ENCODE data around the gene SERTAD2. TPM values are rescaled to one million over a fixed set of nuclear protein-coding genes. Genes with fewer than 3 reads are reported as not detected.

Gene SERTAD2, protein sequence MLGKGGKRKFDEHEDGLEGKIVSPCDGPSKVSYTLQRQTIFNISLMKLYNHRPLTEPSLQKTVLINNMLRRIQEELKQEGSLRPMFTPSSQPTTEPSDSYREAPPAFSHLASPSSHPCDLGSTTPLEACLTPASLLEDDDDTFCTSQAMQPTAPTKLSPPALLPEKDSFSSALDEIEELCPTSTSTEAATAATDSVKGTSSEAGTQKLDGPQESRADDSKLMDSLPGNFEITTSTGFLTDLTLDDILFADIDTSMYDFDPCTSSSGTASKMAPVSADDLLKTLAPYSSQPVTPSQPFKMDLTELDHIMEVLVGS
- 10 to 100 TPM; 14.6 to 18.5 TPM for total RNA-seq

DNA sequence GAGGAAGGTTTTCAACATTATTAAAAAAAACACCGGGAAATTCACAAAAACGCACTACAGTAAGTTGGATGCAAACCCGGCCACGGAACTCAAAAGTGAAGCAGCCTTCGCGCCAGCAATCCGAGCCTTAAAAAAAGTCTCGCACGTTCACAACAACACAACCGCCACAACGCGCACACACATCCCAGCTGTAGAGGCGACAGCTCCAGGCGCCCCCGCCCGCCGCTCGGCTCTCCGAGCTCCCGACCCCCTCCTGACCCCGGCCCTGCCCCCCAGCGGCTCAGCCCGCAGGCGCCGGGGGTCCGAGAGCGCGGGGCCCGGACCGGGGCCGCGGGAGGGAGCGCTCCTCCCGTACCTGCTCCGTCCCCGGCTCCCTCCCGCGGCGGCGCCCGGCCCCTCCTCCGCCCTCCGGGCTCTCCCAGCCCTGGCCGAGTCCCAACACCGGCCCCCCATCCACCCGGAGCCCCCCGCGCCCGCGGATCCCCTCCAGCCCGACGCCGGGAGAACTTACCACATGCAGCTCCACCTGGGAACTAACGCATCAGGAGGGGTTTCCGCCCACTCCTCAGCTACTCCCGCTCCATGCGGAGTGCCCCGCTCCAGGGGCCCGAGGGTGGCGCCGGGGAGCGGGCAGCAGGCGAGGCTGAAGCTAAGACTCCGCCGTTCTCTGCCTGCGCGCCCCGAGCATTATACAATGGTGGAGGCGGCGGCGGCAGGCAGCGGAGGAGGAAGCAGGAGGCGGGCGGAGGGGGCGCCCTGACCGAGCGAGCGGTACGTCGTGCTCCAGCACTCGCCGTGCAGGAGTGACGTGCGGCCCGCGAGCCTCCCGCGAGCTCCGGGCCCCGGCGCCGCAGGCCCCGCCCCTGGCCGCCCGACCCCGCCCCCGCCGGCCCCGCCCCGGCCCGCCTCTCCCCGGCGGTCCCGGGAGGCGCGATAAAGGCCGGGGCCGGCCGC, at the start of gene SERTAD2:
TSS of gene SERTAD2 (minus strand) at position 805 of the 954 bp plus-strand sequence. CDS start 17,042 bp downstream, outside the sequence.
- Mint-ChIP-seq H3K27me3 (ENCODE audit: low read depth) (no peaks in the 10 kb centered on the region), H3K36me3 (ENCODE audit: insufficient read depth in 2 of 2) (peaks cover 0 to 1% of the 10 kb centered on the region in 2 donors), H3K9me3 (no peaks in the 10 kb centered on the region), H3K4me3 (peak within 1 kb of the TSS; percentile 85 to 94), H3K4me1 (ENCODE audit: low read depth) (peaks cover 85% of the 10 kb centered on the region), H3K27ac (peak within 1 kb of the TSS; percentile 65)
- ATAC-seq (replicated peaks in 1 of 2) (peak; percentile 86), DNase-seq (peak; percentile 88 to 93)

DNA sequence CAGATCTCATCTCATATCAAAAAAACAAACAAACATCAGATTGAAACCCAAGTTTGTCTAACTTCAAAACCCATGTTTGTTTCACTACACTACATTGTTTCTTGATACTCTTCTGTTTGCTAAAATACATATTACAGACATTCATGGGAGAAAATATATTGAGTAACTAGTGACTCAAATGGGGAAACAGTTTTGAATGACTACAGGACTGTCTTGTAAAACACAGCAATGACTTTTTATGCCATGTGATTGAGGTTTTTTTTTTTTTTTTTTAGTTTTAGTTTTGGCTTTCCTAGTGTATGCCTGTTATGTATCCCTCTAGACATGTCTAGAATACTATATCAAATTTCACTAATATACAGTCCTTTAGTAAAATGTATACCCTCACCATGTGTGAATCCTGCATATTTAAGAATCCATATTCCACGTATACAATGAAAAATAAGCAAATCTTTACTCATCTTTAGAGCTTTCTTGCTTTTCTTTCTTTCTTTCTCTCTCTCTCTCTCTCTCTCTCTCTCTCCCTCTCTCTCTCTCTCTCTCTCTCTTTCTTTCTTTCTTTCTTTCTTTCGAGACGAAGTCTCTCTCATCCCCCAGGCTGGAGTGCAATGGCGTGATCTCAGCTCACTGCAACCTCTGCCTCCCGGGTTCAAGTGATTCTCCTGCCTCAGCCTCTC, 46.6 kb upstream of the SERTAD2 start:
- Mint-ChIP-seq H3K36me3 (ENCODE audit: insufficient read depth in 2 of 2) (peaks cover 0 to 4% of the 10 kb centered on the region in 2 donors), H3K4me3 (peak overlapping the region; percentile 66 to 82), H3K9me3 (peaks cover 0 to 3% of the 10 kb centered on the region in 2 donors), H3K4me1 (ENCODE audit: low read depth) (peaks cover 77% of the 10 kb centered on the region), H3K27ac (peak overlapping the region; percentile 80), H3K27me3 (ENCODE audit: low read depth) (no peaks in the 10 kb centered on the region)
- no peak for DNase-seq
- peak; percentile 72 to 79 for ATAC-seq (replicated peaks in 1 of 2)

DNA sequence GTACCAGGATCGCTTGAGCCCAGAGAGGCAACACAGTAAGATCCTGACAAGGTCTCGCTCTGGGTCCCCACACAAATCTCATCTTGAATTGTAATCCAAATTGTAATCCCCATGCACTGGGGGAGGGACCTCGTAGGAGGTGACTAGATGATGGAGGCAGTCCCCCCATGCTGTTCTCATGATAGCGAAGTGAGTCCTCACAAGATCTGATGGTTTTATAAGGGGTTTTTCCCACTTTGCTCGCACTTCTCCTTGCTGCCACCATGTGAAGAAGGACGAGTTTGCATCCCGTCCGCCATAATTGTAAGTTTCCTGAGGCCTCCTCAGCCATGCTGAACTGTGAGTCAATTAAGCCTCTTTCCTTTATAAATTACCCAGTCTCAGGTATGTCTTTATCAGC, 46.0 kb upstream of the SERTAD2 start:
- ATAC-seq (replicated peaks in 1 of 2) (peak; percentile 24 to 33), DNase-seq (peak; percentile 34 to 36)
- Mint-ChIP-seq H3K27me3 (ENCODE audit: low read depth) (no peaks in the 10 kb centered on the region), H3K4me1 (ENCODE audit: low read depth) (peaks cover 72% of the 10 kb centered on the region), H3K9me3 (peaks cover 0 to 3% of the 10 kb centered on the region in 2 donors), H3K4me3 (peak overlapping the region; percentile 66 to 82), H3K27ac (peak overlapping the region; percentile 80), H3K36me3 (ENCODE audit: insufficient read depth in 2 of 2) (peaks cover 0 to 4% of the 10 kb centered on the region in 2 donors)

DNA sequence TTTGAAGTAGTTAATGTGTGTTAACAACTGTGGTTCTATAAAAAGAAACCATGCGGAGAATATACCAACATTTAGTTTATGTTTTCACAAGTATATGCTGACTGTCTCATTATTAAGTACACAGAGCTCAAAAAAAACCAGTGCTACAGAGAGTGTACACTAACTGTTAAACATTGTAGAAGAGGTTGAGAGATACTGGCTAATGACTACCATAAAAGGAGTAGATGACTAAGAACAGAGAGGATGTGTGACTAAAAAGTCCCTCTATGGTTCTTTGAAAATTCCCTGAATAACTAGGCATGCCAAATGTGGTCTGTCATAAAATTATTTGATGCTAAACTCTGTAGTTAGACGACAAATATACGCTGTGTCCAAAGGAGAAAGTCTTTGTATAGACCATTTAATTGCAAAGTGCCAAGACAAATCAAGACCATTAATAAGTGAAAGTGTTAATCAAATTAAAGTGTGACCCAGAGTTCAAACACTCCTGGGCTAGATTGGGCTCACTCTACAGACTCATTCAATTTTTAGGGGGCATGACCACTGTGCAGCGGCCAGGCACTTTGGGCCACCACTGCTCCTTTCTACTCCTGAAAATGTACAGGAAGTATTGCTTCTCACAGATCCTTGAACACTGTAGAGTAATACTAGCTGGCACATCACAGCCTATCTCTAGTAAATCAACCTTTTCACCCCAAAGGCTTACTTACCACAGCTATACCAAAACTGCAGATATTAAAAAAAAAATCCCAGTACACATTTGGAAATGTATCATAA, 45.1 kb upstream of the SERTAD2 start:
- H3K27ac Mint-ChIP-seq: peak overlapping the region; percentile 80
- DNase-seq (peak in 1 of 2 donors; percentile 13), ATAC-seq (replicated peaks in 1 of 2) (peak; percentile 86 to 89)
- peaks cover 0 to 3% of the 10 kb centered on the region in 2 donors for H3K9me3 Mint-ChIP-seq
- H3K27me3 Mint-ChIP-seq (ENCODE audit: low read depth): no peaks in the 10 kb centered on the region
- peaks cover 0 to 4% of the 10 kb centered on the region in 2 donors for H3K36me3 Mint-ChIP-seq (ENCODE audit: insufficient read depth in 2 of 2)
- H3K4me1 Mint-ChIP-seq (ENCODE audit: low read depth): peaks cover 63% of the 10 kb centered on the region
- peak overlapping the region; percentile 66 to 74 for H3K4me3 Mint-ChIP-seq

DNA sequence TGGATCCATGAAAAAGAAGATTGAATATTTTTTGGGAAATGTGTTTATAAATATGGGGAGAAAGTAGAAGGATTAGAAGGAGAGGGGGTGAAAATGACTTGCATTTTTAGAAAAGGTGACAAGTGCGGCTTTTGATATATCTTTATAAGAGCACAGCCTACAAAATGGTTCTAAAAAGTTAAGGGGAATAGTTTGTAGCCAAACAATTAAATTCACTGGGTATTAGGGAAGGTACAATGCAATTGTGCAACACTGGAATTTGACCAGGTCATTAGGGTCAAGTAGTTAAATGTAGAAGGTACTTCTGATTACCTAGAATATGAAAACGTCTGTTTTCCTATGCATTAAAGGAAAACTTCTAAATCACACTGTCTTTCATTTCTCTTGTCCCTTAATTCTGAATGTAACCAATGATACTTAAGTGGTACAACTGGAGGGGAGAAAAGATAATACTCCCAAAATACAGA, 44.5 kb upstream of the SERTAD2 start:
- no peak for ATAC-seq (replicated peaks in 1 of 2)
- Mint-ChIP-seq H3K9me3 (peaks cover 0 to 3% of the 10 kb centered on the region in 2 donors), H3K27me3 (ENCODE audit: low read depth) (no peaks in the 10 kb centered on the region), H3K27ac (peak overlapping the region; percentile 18), H3K36me3 (ENCODE audit: insufficient read depth in 2 of 2) (peaks cover 0 to 4% of the 10 kb centered on the region in 2 donors), H3K4me1 (ENCODE audit: low read depth) (peaks cover 59% of the 10 kb centered on the region), H3K4me3 (peak overlapping the region; percentile 66 to 74)
- no peak for DNase-seq

DNA sequence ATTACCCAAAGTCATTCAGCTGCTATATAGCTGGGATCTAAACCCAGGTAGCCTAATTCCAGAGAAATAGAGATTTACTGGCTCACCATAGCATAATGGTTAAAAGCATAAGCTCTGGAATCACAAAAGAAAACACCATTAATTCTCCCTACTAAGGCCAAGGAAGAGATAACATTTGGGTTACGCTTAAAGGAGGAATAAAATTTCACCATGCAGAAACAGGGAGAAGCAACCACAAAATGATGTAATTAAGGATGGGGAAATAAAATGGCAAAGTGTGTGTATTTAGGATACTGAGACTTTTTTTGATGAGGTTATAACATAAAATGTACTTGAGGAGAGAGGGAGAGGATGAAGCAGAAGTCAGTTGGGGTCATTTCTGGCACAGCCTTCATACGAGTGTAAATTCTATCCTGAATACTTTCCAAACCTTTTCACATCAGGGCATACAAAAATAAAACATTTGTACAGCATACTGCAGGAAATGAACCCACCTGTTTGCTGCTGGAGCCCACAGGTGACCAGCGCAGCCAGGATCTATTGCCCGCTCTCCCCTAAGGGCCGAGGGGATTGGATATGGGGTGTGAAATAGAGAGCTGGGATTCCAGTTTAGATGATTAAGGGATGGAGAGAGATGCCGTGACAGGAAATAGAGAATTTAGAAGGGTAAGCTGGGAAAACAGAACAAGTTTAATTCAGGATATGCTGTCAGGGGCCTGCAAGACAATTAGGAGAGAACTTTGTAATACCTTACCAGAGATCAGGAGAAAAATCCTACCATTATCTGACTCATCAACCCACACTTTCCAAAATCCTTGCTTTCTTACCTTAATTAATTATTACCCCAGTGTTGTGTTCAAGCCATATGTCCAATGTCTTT, 43.8 kb upstream of the SERTAD2 start:
- H3K36me3 Mint-ChIP-seq (ENCODE audit: insufficient read depth in 2 of 2): peaks cover 0 to 4% of the 10 kb centered on the region in 2 donors
- H3K4me1 Mint-ChIP-seq (ENCODE audit: low read depth): peaks cover 59% of the 10 kb centered on the region
- DNase-seq (no peak), ATAC-seq (replicated peaks in 1 of 2) (no peak)
- H3K27me3 Mint-ChIP-seq (ENCODE audit: low read depth): no peaks in the 10 kb centered on the region
- H3K4me3 Mint-ChIP-seq: peak overlapping the region; percentile 1 to 74
- no peak overlapping the region for H3K27ac Mint-ChIP-seq
- peaks cover 0 to 3% of the 10 kb centered on the region in 2 donors for H3K9me3 Mint-ChIP-seq

DNA sequence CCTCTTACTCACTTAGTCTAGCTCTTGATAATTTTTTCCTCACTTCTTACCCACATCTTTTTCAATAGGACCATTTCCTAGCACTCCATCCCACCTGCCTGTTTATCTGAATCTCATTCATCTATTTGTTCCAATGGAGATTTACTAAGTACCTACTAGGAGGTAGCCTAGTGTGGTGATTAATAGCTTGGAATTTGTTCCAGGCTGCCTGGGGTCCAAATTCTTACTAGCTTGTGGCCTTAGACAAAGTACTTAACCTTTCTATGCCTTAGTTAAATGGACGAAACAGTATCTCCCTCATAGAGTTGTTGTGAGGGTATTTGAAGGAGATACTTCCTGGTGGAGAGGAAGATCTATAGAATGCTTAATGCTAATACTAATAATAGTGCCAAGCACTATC, 42.9 kb upstream of the SERTAD2 start:
- H3K4me1 Mint-ChIP-seq (ENCODE audit: low read depth): peaks cover 59% of the 10 kb centered on the region
- ATAC-seq (replicated peaks in 1 of 2): no peak

DNA sequence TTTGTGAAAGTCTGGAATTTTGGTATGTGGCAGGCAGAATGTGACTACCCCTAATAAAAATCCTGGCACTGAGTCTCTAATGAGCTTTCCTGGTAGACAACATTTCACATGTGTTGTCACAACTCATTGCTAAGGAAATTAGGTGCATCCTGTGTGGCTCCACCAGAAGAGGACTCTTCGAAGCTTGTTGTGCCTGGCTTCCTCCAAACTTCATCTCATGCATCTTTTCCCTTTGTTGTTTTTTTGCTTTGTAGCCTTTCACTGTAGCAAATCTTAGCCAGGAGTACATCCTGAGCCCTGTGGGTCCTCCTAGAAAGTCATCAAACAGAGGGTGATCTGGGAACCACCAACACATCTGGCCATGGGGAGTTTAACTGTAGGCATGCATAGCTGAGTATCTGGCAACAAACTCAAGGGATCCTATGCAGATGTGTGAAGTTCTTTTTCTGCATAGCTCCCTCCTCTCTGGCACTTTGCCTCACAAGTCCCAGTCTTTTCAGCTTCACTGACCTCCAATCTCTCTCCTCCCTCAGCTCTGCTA, 42.1 kb upstream of the SERTAD2 start:
- Mint-ChIP-seq H3K4me1 (ENCODE audit: low read depth) (peaks cover 54% of the 10 kb centered on the region), H3K27ac (no peak overlapping the region), H3K36me3 (ENCODE audit: insufficient read depth in 2 of 2) (peaks cover 2 to 4% of the 10 kb centered on the region in 2 donors), H3K9me3 (peaks cover 0 to 3% of the 10 kb centered on the region in 2 donors), H3K27me3 (ENCODE audit: low read depth) (no peaks in the 10 kb centered on the region), H3K4me3 (no peak overlapping the region)
- ATAC-seq (replicated peaks in 1 of 2) (no peak), DNase-seq (no peak)

More for the DNA sequence above, 42.9 kb upstream of the SERTAD2 start:
- H3K4me3 Mint-ChIP-seq: no peak overlapping the region
- DNase-seq: no peak
- H3K27me3 Mint-ChIP-seq (ENCODE audit: low read depth): no peaks in the 10 kb centered on the region
- H3K27ac Mint-ChIP-seq: peak overlapping the region; percentile 58
- peaks cover 2 to 4% of the 10 kb centered on the region in 2 donors for H3K36me3 Mint-ChIP-seq (ENCODE audit: insufficient read depth in 2 of 2)
- H3K9me3 Mint-ChIP-seq: peaks cover 0 to 3% of the 10 kb centered on the region in 2 donors

DNA sequence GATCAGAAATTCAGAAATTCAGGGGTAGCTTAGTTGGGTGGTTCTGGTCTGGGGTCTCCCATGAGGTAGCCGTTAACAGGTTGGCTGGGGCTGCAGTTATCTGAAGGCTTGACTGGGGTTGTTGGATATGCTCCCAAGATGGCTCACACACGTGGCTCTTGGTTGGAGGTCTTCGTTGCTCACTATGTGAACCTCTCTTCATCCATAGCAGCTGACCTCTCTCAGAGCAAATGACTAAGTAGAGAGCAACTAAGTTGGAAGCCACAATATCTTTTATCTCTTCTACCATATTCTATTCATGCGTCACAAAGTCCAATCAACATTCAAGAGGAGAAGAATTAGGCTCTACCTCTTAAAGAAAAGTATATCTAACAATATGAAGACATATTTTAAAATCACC, 38.7 kb upstream of the SERTAD2 start:
- Mint-ChIP-seq H3K27me3 (ENCODE audit: low read depth) (no peaks in the 10 kb centered on the region), H3K4me1 (ENCODE audit: low read depth) (peaks cover 20% of the 10 kb centered on the region), H3K4me3 (no peak overlapping the region), H3K9me3 (no peaks in the 10 kb centered on the region), H3K36me3 (ENCODE audit: insufficient read depth in 2 of 2) (peaks cover 0 to 2% of the 10 kb centered on the region in 2 donors), H3K27ac (no peak overlapping the region)
- ATAC-seq (replicated peaks in 1 of 2) (no peak), DNase-seq (no peak)

DNA sequence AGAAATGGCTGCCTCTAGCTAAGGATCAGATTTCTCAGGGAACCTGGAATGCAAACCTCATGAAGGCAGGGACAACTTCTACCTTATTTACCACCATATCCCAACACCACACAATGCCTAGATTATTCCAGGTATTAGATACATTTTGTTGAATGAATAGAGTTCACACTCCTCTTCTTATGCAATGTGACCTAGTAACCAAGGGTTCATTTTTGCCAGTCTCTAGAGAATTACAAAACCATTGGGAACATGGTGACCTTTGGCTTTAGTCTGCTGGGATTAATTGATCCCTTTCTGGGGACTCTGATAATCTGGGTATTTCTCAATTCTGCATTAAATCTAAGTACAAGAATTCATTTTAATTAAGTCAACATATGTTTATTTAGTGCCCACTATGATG, 35.2 kb upstream of the SERTAD2 start:
- DNase-seq (no peak), ATAC-seq (replicated peaks in 1 of 2) (no peak)
- Mint-ChIP-seq H3K27me3 (ENCODE audit: low read depth) (no peaks in the 10 kb centered on the region), H3K4me1 (ENCODE audit: low read depth) (peaks cover 6% of the 10 kb centered on the region), H3K4me3 (no peak overlapping the region), H3K27ac (no peak overlapping the region), H3K9me3 (no peaks in the 10 kb centered on the region), H3K36me3 (ENCODE audit: insufficient read depth in 2 of 2) (peaks cover 0 to 2% of the 10 kb centered on the region in 2 donors)

DNA sequence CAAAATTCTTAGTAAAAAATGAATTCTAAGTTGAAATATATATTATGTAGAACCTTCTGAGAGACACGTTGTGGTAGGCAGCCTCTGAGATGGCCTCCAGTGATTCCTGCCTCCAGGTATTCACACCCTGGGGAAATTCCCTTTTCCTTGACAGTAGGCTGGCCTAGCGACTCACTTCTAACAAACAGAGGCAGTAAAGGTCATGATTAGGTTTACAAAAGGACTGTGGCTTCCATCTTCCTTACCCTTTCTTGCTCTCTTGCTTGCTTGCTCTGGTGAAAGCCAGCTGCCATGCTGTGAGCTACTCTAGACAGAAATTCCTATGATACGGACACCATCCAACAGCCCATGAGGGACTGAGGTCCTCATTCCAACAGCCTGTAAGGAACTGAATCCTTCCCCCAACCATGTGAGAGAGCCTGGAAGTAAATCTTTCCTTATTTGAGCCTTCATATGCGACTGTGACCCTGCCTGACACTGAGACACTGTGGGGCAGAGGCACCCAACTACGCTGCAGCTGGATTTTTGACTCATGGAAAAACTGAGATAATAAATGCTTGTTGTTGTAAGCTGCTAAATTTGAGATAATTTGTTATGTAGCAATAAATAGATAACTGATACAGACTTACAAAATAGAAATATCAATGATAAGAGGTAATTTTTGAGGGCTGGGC, 32.7 kb upstream of the SERTAD2 start:
- DNase-seq: no peak
- Mint-ChIP-seq H3K36me3 (ENCODE audit: insufficient read depth in 2 of 2) (no peaks in the 10 kb centered on the region), H3K4me1 (ENCODE audit: low read depth) (peaks cover 6% of the 10 kb centered on the region), H3K27ac (no peak overlapping the region), H3K27me3 (ENCODE audit: low read depth) (no peaks in the 10 kb centered on the region), H3K4me3 (no peak overlapping the region), H3K9me3 (no peaks in the 10 kb centered on the region)
- ATAC-seq (replicated peaks in 1 of 2): no peak

Data from activated T-cell treated with anti-CD3 and anti-CD28 coated beads, Interleukin-2, amount 50 U/mL, for 72 hours (primary cell).